AG04450 (cell line): Measurements from ENCODE around the gene ATP13A1. TPM values are rescaled to one million over a fixed set of nuclear protein-coding genes. Genes with fewer than 3 reads are reported as not detected.

Source experiments
- CTCF ChIA-PET: fragments of 300-600, 350-600 bp; formaldehyde crosslinking; extraction: SDS; loops from one replicate; lab custom pipeline; 2022; ENCODE audit warnings: antibody characterized with exemption, inconsistent platforms; lab: Charles Lee
- POLR2A ChIA-PET: fragments of 350-600 bp; formaldehyde crosslinking; extraction: SDS; loops from one replicate; lab custom pipeline; 2021; ENCODE audit warnings: antibody characterized with exemption, inconsistent platforms; lab: Yijun Ruan, JAX
- DNase-seq: peaks from one replicate; pipeline ENCODE4 v3.0.0-alpha.2; 2011; ENCODE audit warnings: low read depth, low spot score
- H3K27ac ChIP-seq: one replicate; pipeline ENCODE4 v1.5.1; 2012; ENCODE audit warnings: low read depth, low read length, control low read depth
- H3K27me3 ChIP-seq: one replicate; pipeline ENCODE4 v1.6.0; 2012; ENCODE audit warnings: low read length; ENCODE audit not compliant: control insufficient read depth, insufficient read depth
- H3K4me3 ChIP-seq: 2 replicates; pipeline ENCODE4 v1.5.1; 2011; ENCODE audit warnings: mild to moderate bottlenecking, low read depth, low read length, control low read depth
- H3K9me3 ChIP-seq: 2 replicates; pipeline ENCODE4 v1.5.1; 2012; ENCODE audit warnings: low read length; ENCODE audit not compliant: control insufficient read depth, insufficient read depth
- CTCF ChIP-seq: IDR thresholded peaks from 2 replicates; pipeline ENCODE4 v1.5.1; 2011; ENCODE audit warnings: low read depth, low read length, control low read depth, inconsistent platforms
- polyA plus RNA-seq: library from polyadenylated mRNA; depleted of rRNA; stranded (reverse); fragments of >200 nt; gene quantifications from 2 replicates; pipeline ENCODE4 v1.2.3, GENCODE V29; 2011

Gene ATP13A1
- polyA plus RNA-seq, 1 experiment, result 9.4 TPM

- ChIA-PET CTCF (interaction anchor here (0.5 kb wide), 1 partner anchor 1066 kb away, joined by 3 read pairs; no protein-coding TSS in a partner anchor), POLR2A (no interaction called here)
- H3K4me3 ChIP-seq, result no peak overlapping the region
- peaks cover 9% of the 10 kb centered on the region; the same call in 1 of the 2 replicates for H3K9me3 ChIP-seq
- H3K27ac ChIP-seq, result no peak overlapping the region
- TF ChIP-seq CTCF, result no peak
- no peak for DNase-seq
- no peaks in the 10 kb centered on the region for H3K27me3 ChIP-seq
Observed at GRCh38 chr19:19659646-19660245, 3.7 kb downstream of the ATP13A1 start.

- Histone ChIP-seq H3K27ac (no peak overlapping the region), H3K9me3 (no peaks in the 10 kb centered on the region), H3K4me3 (no peak overlapping the region), H3K27me3 (no peaks in the 10 kb centered on the region)
- ChIA-PET CTCF (no interaction called here), POLR2A (no interaction called here)
- DNase-seq, result no peak
- no peak for TF ChIP-seq CTCF
Observed at GRCh38 chr19:19657397-19657783, 6.1 kb downstream of the ATP13A1 start.

GRCh38 chr19:19656451-19657396 is 6.8 kb downstream of the ATP13A1 start:
- Histone ChIP-seq H3K27me3 (no peaks in the 10 kb centered on the region), H3K27ac (no peak overlapping the region), H3K9me3 (no peaks in the 10 kb centered on the region), H3K4me3 (no peak overlapping the region)
- DNase-seq, result no peak
- no peak for TF ChIP-seq CTCF
- POLR2A ChIA-PET, result no interaction called here
- CTCF ChIA-PET, result no interaction called here

DNA sequence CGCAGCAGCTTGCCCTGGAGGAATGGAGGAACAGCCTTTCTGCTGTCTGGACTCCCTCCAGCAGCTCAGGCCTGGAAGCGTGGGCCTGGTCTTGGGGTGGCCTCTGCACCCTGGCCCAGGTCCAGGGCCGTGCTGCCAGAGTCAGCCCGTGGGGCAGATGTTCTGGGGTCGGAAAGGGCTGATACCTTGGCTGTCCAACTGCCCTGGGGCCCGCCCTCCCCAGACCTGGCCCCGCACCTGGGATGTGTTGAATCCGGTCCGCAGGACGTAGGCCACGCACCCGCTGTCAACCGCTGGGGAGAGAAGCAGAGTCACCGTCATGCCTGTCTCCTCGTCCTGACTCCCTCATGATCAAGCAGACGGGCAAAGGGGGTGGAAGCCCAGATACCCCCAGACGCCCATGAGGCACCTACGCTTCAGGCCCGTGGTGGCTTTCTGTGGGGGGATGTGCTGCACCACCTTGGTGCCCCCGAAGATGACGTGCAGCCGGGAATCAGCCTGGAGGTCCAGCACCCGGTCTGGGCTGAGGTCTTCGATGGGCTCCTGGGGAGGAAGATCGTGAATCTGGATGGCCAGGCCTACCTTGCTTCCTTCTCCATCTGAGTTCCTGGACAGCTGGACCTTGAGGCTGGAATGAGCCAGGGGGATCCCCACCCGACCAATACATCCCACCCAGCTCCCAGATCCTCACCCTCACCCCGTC is 7.7 kb downstream of the ATP13A1 start:
- no peak overlapping the region for H3K4me3 ChIP-seq
- H3K27me3 ChIP-seq, result no peaks in the 10 kb centered on the region
- CTCF ChIA-PET, result no interaction called here
- POLR2A ChIA-PET, result no interaction called here
- H3K27ac ChIP-seq, result no peak overlapping the region
- H3K9me3 ChIP-seq, result no peaks in the 10 kb centered on the region
- DNase-seq, result no peak
- TF ChIP-seq CTCF, result no peak
